AG04450 (cell line): Measurements from ENCODE around the gene KLHL42. TPM values are rescaled to one million over a fixed set of nuclear protein-coding genes. Genes with fewer than 3 reads are reported as not detected.
"Not testable (repeated sequence)": the region's sequence is repeated elsewhere in the genome, so short reads cannot be mapped to it uniquely, and the experiment has no call there.

Experiments
- CTCF ChIA-PET: fragments of 300-600, 350-600 bp; formaldehyde crosslinking; extraction: SDS; loops from one replicate; lab custom pipeline; 2022; ENCODE audit warnings: antibody characterized with exemption, inconsistent platforms; lab: Charles Lee
- POLR2A ChIA-PET: fragments of 350-600 bp; formaldehyde crosslinking; extraction: SDS; loops from one replicate; lab custom pipeline; 2021; ENCODE audit warnings: antibody characterized with exemption, inconsistent platforms; lab: Yijun Ruan, JAX
- DNase-seq: peaks from one replicate; pipeline ENCODE4 v3.0.0-alpha.2; 2011; ENCODE audit warnings: low read depth, low spot score
- H3K27ac ChIP-seq: one replicate; pipeline ENCODE4 v1.5.1; 2012; ENCODE audit warnings: low read depth, low read length, control low read depth
- H3K27me3 ChIP-seq: one replicate; pipeline ENCODE4 v1.6.0; 2012; ENCODE audit warnings: low read length; ENCODE audit not compliant: control insufficient read depth, insufficient read depth
- H3K4me3 ChIP-seq: 2 replicates; pipeline ENCODE4 v1.5.1; 2011; ENCODE audit warnings: mild to moderate bottlenecking, low read depth, low read length, control low read depth
- H3K9me3 ChIP-seq: 2 replicates; pipeline ENCODE4 v1.5.1; 2012; ENCODE audit warnings: low read length; ENCODE audit not compliant: control insufficient read depth, insufficient read depth
- CTCF ChIP-seq: IDR thresholded peaks from 2 replicates; pipeline ENCODE4 v1.5.1; 2011; ENCODE audit warnings: low read depth, low read length, control low read depth, inconsistent platforms
- polyA plus RNA-seq: library from polyadenylated mRNA; depleted of rRNA; stranded (reverse); fragments of >200 nt; gene quantifications from 2 replicates; pipeline ENCODE4 v1.2.3, GENCODE V29; 2011

KLHL42 gene
- polyA plus RNA-seq, 1 experiment, result 25.4 TPM

- H3K27ac ChIP-seq, result no peak overlapping the region
- no peak for TF ChIP-seq CTCF
- H3K27me3 ChIP-seq, result no peaks in the 10 kb centered on the region
- POLR2A ChIA-PET, result no interaction called here
- DNase-seq, result no peak
- no peaks in the 10 kb centered on the region for H3K9me3 ChIP-seq
- no peak overlapping the region for H3K4me3 ChIP-seq
- CTCF ChIA-PET, result no interaction called here
Observed at GRCh38 chr12:27743601-27744000, 36.4 kb upstream of the KLHL42 start.

- H3K27ac ChIP-seq, DNase-seq, H3K4me3 ChIP-seq, POLR2A ChIA-PET, H3K27me3 ChIP-seq, H3K9me3 ChIP-seq: not testable (repeated sequence)
- CTCF ChIA-PET, result interaction anchor here (1.1 kb wide), 2 partner anchors 12 to 195 kb away, joined by 3 to 5 read pairs; no protein-coding TSS in a partner anchor
Observed at GRCh38 chr12:27745734-27746133, 34.3 kb upstream of the KLHL42 start.

- no peak overlapping the region for H3K4me3 ChIP-seq
- no peak for DNase-seq
- CTCF ChIA-PET, result interaction anchor here (0.5 to 1.2 kb wide), 3 partner anchors 14 to 194 kb away, joined by 3 to 5 read pairs (median 4); no protein-coding TSS in a partner anchor
- peaks cover 3% of the 10 kb centered on the region; the same call in 1 of the 2 replicates for H3K9me3 ChIP-seq
- no peaks in the 10 kb centered on the region for H3K27me3 ChIP-seq
- no peak overlapping the region for H3K27ac ChIP-seq
- no peak for TF ChIP-seq CTCF
- POLR2A ChIA-PET, result no interaction called here
Observed at GRCh38 chr12:27747111-27747820, 32.8 kb upstream of the KLHL42 start.

- peak overlapping the region; percentile 12 for H3K27ac ChIP-seq
Observed at GRCh38 chr12:27751386-27752047, 28.5 kb upstream of the KLHL42 start.

GRCh38 chr12:27754795-27755194 is 25.2 kb upstream of the KLHL42 start:
- CTCF ChIA-PET, result interaction anchor here (0.7 to 2.8 kb wide), 2 partner anchors 22 to 186 kb away, joined by 3 to 11 read pairs; no protein-coding TSS in a partner anchor
- H3K4me3 ChIP-seq, result no peak overlapping the region
- no peaks in the 10 kb centered on the region for H3K27me3 ChIP-seq
- POLR2A ChIA-PET, result no interaction called here
- DNase-seq, result no peak
- no peak overlapping the region for H3K27ac ChIP-seq
- peaks cover 3% of the 10 kb centered on the region; the same call in 1 of the 2 replicates for H3K9me3 ChIP-seq
- TF ChIP-seq CTCF, result no peak

More at GRCh38 chr12:27751386-27752047, 28.5 kb upstream of the KLHL42 start:
- no peak overlapping the region for H3K4me3 ChIP-seq
- POLR2A ChIA-PET, result no interaction called here
- CTCF ChIA-PET, result no interaction called here
- no peak for DNase-seq
- H3K27me3 ChIP-seq, result no peaks in the 10 kb centered on the region
- TF ChIP-seq CTCF, result no peak
- peaks cover 3% of the 10 kb centered on the region; the same call in 1 of the 2 replicates for H3K9me3 ChIP-seq
